GM23248 (cell line): ENCODE measurements around the gene RCE1. TPM values are rescaled to one million over a fixed set of nuclear protein-coding genes. Genes with fewer than 3 reads are reported as not detected.
"Not testable (repeated sequence)": the region's sequence is repeated elsewhere in the genome, so short reads cannot be mapped to it uniquely, and the experiment has no call there.

Experiments used
- DNase-seq: peaks from one replicate; pipeline ENCODE4 v3.0.0-alpha.2; 2015
- H2AFZ ChIP-seq: fragments of 200-600 bp; sonication (generic); 2 replicates; pipeline ENCODE4 v1.6.1; 2016; ENCODE audit warnings: antibody characterized with exemption
- H3F3A ChIP-seq: fragments of 200-600 bp; sonication (generic); 2 replicates; pipeline ENCODE4 v1.6.1; 2016; ENCODE audit warnings: mild to moderate bottlenecking, antibody characterized with exemption, mixed run types; ENCODE audit not compliant: insufficient read depth
- H3K27ac ChIP-seq: fragments of 200-600 bp; sonication (generic); 2 replicates; pipeline ENCODE4 v1.5.1; 2016; ENCODE audit warnings: mild to moderate bottlenecking
- H3K27me3 ChIP-seq: fragments of 200-600 bp; sonication (generic); replicated peaks from 2 replicates; pipeline ENCODE4 v1.6.1; 2016; ENCODE audit warnings: mild to moderate bottlenecking; ENCODE audit not compliant: insufficient read depth
- H3K36me3 ChIP-seq: fragments of 200-600 bp; sonication (generic); 2 replicates; pipeline ENCODE4 v1.6.1; 2016; ENCODE audit warnings: low read depth, mild to moderate bottlenecking
- H3K4me1 ChIP-seq: fragments of 200-600 bp; sonication (generic); 2 replicates; pipeline ENCODE4 v1.6.1; 2016; ENCODE audit warnings: mild to moderate bottlenecking; ENCODE audit not compliant: insufficient read depth
- H3K4me2 ChIP-seq: fragments of 200-600 bp; sonication (generic); one replicate; pipeline ENCODE4 v1.6.1; 2016; ENCODE audit warnings: mild to moderate bottlenecking; ENCODE audit not compliant: unreplicated experiment
- H3K4me3 ChIP-seq: fragments of 200-600 bp; sonication (generic); 2 replicates; pipeline ENCODE4 v1.5.1; 2016; ENCODE audit warnings: mild to moderate bottlenecking
- H3K79me2 ChIP-seq: fragments of 200-600 bp; sonication (generic); 2 replicates; pipeline ENCODE4 v1.6.1; 2016; ENCODE audit warnings: mild to moderate bottlenecking; ENCODE audit not compliant: insufficient read depth
- H3K9ac ChIP-seq: fragments of 200-600 bp; sonication (generic); 2 replicates; pipeline ENCODE4 v1.6.1; 2016; ENCODE audit warnings: mild to moderate bottlenecking
- H3K9me2 ChIP-seq: fragments of 200-600 bp; sonication (generic); 2 replicates; pipeline ENCODE4 v1.6.1; 2016; ENCODE audit warnings: mixed run types, mild to moderate bottlenecking, moderate library complexity; ENCODE audit not compliant: insufficient read depth
- H3K9me3 ChIP-seq: fragments of 200-600 bp; sonication (generic); one replicate; pipeline ENCODE4 v1.6.1; 2017; ENCODE audit warnings: low read depth
- H4K20me1 ChIP-seq: fragments of 200-600 bp; sonication (generic); 2 replicates; pipeline ENCODE4 v1.6.0; 2016; ENCODE audit not compliant: insufficient read depth
- EZH2 ChIP-seq: fragments of 200-600 bp; sonication (generic); IDR thresholded peaks from 2 replicates; pipeline ENCODE4 v1.6.1; 2018; ENCODE audit warnings: antibody characterized with exemption, mild to moderate bottlenecking; ENCODE audit not compliant: insufficient read depth, poor library complexity, severe bottlenecking
- EZH2phosphoT487 ChIP-seq: fragments of 200-600 bp; sonication (generic); IDR thresholded peaks from 2 replicates; pipeline ENCODE4 v1.6.1; 2018; ENCODE audit warnings: antibody characterized with exemption, moderate library complexity, mild to moderate bottlenecking, low read depth; ENCODE audit not compliant: insufficient read depth
- WGBS, 2 experiments: methylation state at CpG; one replicate each; pipeline ENCODE4 v1.1.6; 2015 to 2017; ENCODE audit warnings: low lambda C conversion rate in 2 of 2, low coverage in 1 of 2; ENCODE audit errors: missing lambda C conversion rate in 2 of 2; 5-methylcytosine and 5-hydroxymethylcytosine counted together
- in situ Hi-C: fragments of 300-500 bp; cut with MboI; formaldehyde crosslinking; loops from 2 replicates; pipeline ENCODE4 v1.15.0; 2020
- polyA plus RNA-seq: library from polyadenylated mRNA; unstranded; fragments of >200 nt; fragmentation: Nextera tagmentation; extraction: Ambion mirVana; gene quantifications from 2 replicates; pipeline ENCODE4 v1.2.1, GENCODE V29; 2016
- total RNA-seq: library from RNA; depleted of rRNA; stranded (reverse); fragments of >200 nt; shearing (Covaris generic); gene quantifications from 2 replicates; pipeline ENCODE4 v1.2.3, GENCODE V29; 2014; rRNA removed

The RCE1 gene, protein sequence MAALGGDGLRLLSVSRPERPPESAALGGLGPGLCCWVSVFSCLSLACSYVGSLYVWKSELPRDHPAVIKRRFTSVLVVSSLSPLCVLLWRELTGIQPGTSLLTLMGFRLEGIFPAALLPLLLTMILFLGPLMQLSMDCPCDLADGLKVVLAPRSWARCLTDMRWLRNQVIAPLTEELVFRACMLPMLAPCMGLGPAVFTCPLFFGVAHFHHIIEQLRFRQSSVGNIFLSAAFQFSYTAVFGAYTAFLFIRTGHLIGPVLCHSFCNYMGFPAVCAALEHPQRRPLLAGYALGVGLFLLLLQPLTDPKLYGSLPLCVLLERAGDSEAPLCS
- total RNA-seq (10.0 and 19.2 TPM in 2 replicates), polyA plus RNA-seq (15.9 and 16.6 TPM in 2 replicates)

GRCh38 chr11:66842896-66843775 is at the start of gene RCE1:
Gene RCE1, plus strand, starts transcription at chr11:66843441. Its CDS starts 15 bp downstream, at chr11:66843456.
- Histone ChIP-seq H3K9ac (peak within 1 kb of the TSS; percentile 97), H2AFZ (peak within 1 kb of the TSS; percentile 77), H3K9me2 (no peaks in the 10 kb centered on the region), H3K9me3 (no peaks in the 10 kb centered on the region), H3K27ac (peak within 1 kb of the TSS; percentile 91), H3F3A (no peaks in the 10 kb centered on the region), H3K27me3 (no peaks in the 10 kb centered on the region), H3K79me2 (peaks cover 55% of the 10 kb centered on the region), H3K4me1 (peaks cover 14% of the 10 kb centered on the region; the same call in 1 of the 2 replicates), H4K20me1 (no peaks in the 10 kb centered on the region), H3K4me3 (peak within 1 kb of the TSS; percentile 98), H3K36me3 (no peaks in the 10 kb centered on the region), H3K4me2 (peak within 1 kb of the TSS; percentile 97)
- 1% methylated on average over 57 to 89 of the region's 98 CpGs for WGBS, 2 experiments
- DNase-seq, result peak; percentile 95
- in situ Hi-C loops, result loop anchor here (25.0 kb wide), 1 partner anchor 256 kb away; the partner anchor contains the start of genes CCDC87 and CCS
- TF ChIP-seq EZH2, result no peak
- TF ChIP-seq EZH2phosphoT487, result no peak

- H3K4me2 ChIP-seq, H3K9me2 ChIP-seq, H3K79me2 ChIP-seq, H4K20me1 ChIP-seq, DNase-seq, H3K27me3 ChIP-seq, H3K36me3 ChIP-seq, in situ Hi-C loops, H3K4me3 ChIP-seq, H3K9me3 ChIP-seq, H3F3A ChIP-seq, H3K4me1 ChIP-seq, H2AFZ ChIP-seq, H3K27ac ChIP-seq, H3K9ac ChIP-seq: not testable (repeated sequence)
Observed at GRCh38 chr11:66799815-66800214, 43.4 kb upstream of the RCE1 start.

DNA sequence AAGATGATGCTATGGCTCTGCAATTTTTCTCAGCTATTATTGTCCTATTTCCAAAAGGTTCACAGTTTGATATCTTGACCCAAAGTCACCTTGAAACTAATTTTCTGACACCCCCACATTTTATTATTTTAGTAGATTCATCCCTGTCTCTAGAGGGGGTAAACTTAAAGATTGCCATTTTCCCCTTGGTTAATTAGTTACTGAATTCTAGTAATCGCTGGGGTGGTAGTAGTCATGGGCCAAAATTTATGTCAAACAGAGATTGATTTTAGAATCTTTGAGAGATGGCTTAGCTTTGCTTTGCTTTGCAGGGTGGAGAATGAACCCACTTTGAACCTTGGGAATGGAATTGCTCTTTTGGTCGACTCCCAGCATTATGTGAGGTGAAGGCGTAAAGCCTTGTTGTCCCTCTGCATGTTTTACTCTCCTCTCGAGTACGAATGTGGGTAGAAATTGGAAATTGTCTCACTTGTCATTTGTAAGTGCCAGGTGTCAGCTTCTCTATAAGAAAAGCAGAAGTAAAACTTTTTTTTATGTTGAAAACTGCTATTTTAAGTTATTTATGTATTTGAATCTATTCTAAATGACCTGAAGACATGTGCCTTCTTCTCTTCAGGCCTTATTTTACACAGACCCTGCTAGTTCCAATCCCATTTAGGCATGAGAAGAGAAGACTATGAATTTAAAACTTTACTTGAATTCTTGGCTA is 42.4 kb upstream of the RCE1 start:
- no peak for DNase-seq
- in situ Hi-C loops, result no loop called here
- 95 to 97% methylated on average over 5 of the region's 5 CpGs for WGBS, 2 experiments

GRCh38 chr11:66809592-66809991 is 33.6 kb upstream of the RCE1 start:
- no peak overlapping the region for H3K4me2 ChIP-seq
- in situ Hi-C loops, result no loop called here
- no peaks in the 10 kb centered on the region for H3K36me3 ChIP-seq

More for the DNA sequence above, 42.4 kb upstream of the RCE1 start:
- Histone ChIP-seq H3K27me3 (no peaks in the 10 kb centered on the region), H3K4me1 (no peaks in the 10 kb centered on the region), H3K4me2 (no peak overlapping the region), H3K9me2 (no peaks in the 10 kb centered on the region), H3K27ac (no peak overlapping the region), H2AFZ (no peak overlapping the region), H3K9ac (no peak overlapping the region), H3K79me2 (no peaks in the 10 kb centered on the region), H3K4me3 (no peak overlapping the region), H4K20me1 (no peaks in the 10 kb centered on the region), H3K9me3 (no peaks in the 10 kb centered on the region), H3K36me3 (no peaks in the 10 kb centered on the region), H3F3A (no peaks in the 10 kb centered on the region)
- TF ChIP-seq EZH2phosphoT487, result no peak
- TF ChIP-seq EZH2, result no peak

More at GRCh38 chr11:66809592-66809991, 33.6 kb upstream of the RCE1 start:
- Histone ChIP-seq H3K27ac (no peak overlapping the region), H3K9me2 (no peaks in the 10 kb centered on the region), H3K79me2 (no peaks in the 10 kb centered on the region), H3K9me3 (no peaks in the 10 kb centered on the region), H3F3A (no peaks in the 10 kb centered on the region), H3K4me3 (no peak overlapping the region), H3K4me1 (no peaks in the 10 kb centered on the region), H3K27me3 (no peaks in the 10 kb centered on the region), H4K20me1 (no peaks in the 10 kb centered on the region), H2AFZ (no peak overlapping the region), H3K9ac (no peak overlapping the region)
- no peak for TF ChIP-seq EZH2phosphoT487
- TF ChIP-seq EZH2, result no peak
- 84 to 87% methylated on average over 3 of the region's 3 CpGs for WGBS, 2 experiments
- no peak for DNase-seq
